HEK293 (cell line): ENCODE measurements around the gene SIGLECL1.

Experiments used
- CTCF ChIA-PET: fragments of 350-600 bp; formaldehyde crosslinking; extraction: SDS; loops from one replicate; lab custom pipeline; 2021; ENCODE audit warnings: antibody characterized with exemption; lab: Yijun Ruan, JAX
- POLR2A ChIA-PET: fragments of 300-600 bp; formaldehyde crosslinking; extraction: SDS; loops from one replicate; lab custom pipeline; 2020; ENCODE audit warnings: antibody characterized with exemption, inconsistent platforms; lab: Yijun Ruan, JAX
- H3K27ac ChIP-seq: fragments of 200-500 bp; sonication (Bioruptor generic); 2 replicates; pipeline ENCODE4 v1.5.1; 2014; ENCODE audit warnings: low read depth, low read length, control low read depth, inconsistent platforms; ENCODE audit errors: extremely low read depth
- H3K36me3 ChIP-seq, 2 experiments: fragments of 200-500 bp in 1 of 2; sonication (Bioruptor generic) in 1 of 2; 1 replicate in 1 of 2; 2 replicates in 1 of 2; pipeline ENCODE4 v1.5.1; 2014 to 2017; ENCODE audit warnings: inconsistent platforms in 2 of 2, low read length in 2 of 2; ENCODE audit not compliant: control insufficient read depth in 2 of 2, insufficient read depth in 1 of 2
- H3K4me1 ChIP-seq: fragments of 200-500 bp; sonication (Bioruptor generic); 2 replicates; pipeline ENCODE4 v1.5.1; 2014; ENCODE audit warnings: mild to moderate bottlenecking, low read length, inconsistent platforms; ENCODE audit not compliant: control insufficient read depth, insufficient read depth
- H3K4me3 ChIP-seq: 2 replicates; pipeline ENCODE4 v1.5.1; 2011; ENCODE audit warnings: low read depth, mild to moderate bottlenecking, control low read depth, low read length, moderate library complexity
- H3K9me3 ChIP-seq: fragments of 200-500 bp; sonication (Bioruptor generic); 2 replicates; pipeline ENCODE4 v1.5.1; 2014; ENCODE audit warnings: low read depth, low read length, inconsistent platforms; ENCODE audit not compliant: control insufficient read depth, insufficient read depth
- HOXC10 ChIP-seq: sonication (generic); formaldehyde crosslinking; IDR thresholded peaks from 2 replicates; pipeline ENCODE4 v1.8.1; 2023; ENCODE audit warnings: mild to moderate bottlenecking, missing genetic modification reagents
- HOXD13 ChIP-seq: sonication (generic); formaldehyde crosslinking; IDR thresholded peaks from 2 replicates; pipeline ENCODE4 v1.8.0; 2022; ENCODE audit warnings: missing genetic modification reagents, borderline replicate concordance
- KLF1 ChIP-seq: fragments of 450-650 bp; formaldehyde crosslinking; IDR thresholded peaks from 2 replicates; pipeline ENCODE4 v1.5.1; 2016; ENCODE audit warnings: missing biosample characterization, missing genetic modification characterization
- PRDM6 ChIP-seq: fragments of 450-650 bp; formaldehyde crosslinking; IDR thresholded peaks from 2 replicates; pipeline ENCODE4 v1.5.1; 2017; ENCODE audit warnings: missing biosample characterization, missing genetic modification characterization
- TCF7L2 ChIP-seq: IDR thresholded peaks from 2 replicates; pipeline ENCODE4 v1.6.1; 2011; ENCODE audit warnings: low read depth, mild to moderate bottlenecking, inconsistent platforms, low read length, moderate library complexity, borderline replicate concordance
- ZEB2 ChIP-seq: fragments of 450-650 bp; formaldehyde crosslinking; IDR thresholded peaks from 2 replicates; pipeline ENCODE4 v1.5.1; 2016; ENCODE audit warnings: missing biosample characterization, missing genetic modification characterization
- ZNF169 ChIP-seq: fragments of 450-650 bp; formaldehyde crosslinking; IDR thresholded peaks from 2 replicates; pipeline ENCODE4 v1.5.1; 2016; ENCODE audit warnings: missing biosample characterization, missing genetic modification characterization
- ZNF175 ChIP-seq: fragments of 450-650 bp; formaldehyde crosslinking; IDR thresholded peaks from 2 replicates; pipeline ENCODE4 v1.5.1; 2016; ENCODE audit warnings: missing biosample characterization, missing genetic modification characterization
- ZNF19 ChIP-seq: fragments of 450-650 bp; formaldehyde crosslinking; IDR thresholded peaks from 2 replicates; pipeline ENCODE4; 2016; ENCODE audit warnings: missing biosample characterization, missing genetic modification characterization, low read depth
- ZNF266 ChIP-seq: fragments of 450-650 bp; formaldehyde crosslinking; IDR thresholded peaks from 2 replicates; pipeline ENCODE4 v1.5.1; 2016; ENCODE audit warnings: missing biosample characterization, missing genetic modification characterization, low read depth
- ZNF292 ChIP-seq: fragments of 450-650 bp; formaldehyde crosslinking; IDR thresholded peaks from 2 replicates; pipeline ENCODE4 v1.5.1; 2016; ENCODE audit warnings: low read depth, missing biosample characterization, missing genetic modification characterization, borderline replicate concordance
- ZNF354C ChIP-seq: fragments of 450-650 bp; formaldehyde crosslinking; IDR thresholded peaks from 2 replicates; pipeline ENCODE4 v1.5.1; 2016; ENCODE audit warnings: missing biosample characterization, missing genetic modification characterization, low read depth, borderline replicate concordance
- ZNF391 ChIP-seq: fragments of 450-650 bp; formaldehyde crosslinking; IDR thresholded peaks from 2 replicates; pipeline ENCODE4 v1.5.1; 2016; ENCODE audit warnings: low read depth, missing biosample characterization, missing genetic modification characterization, borderline replicate concordance
- ZNF416 ChIP-seq: fragments of 450-650 bp; formaldehyde crosslinking; IDR thresholded peaks from 2 replicates; pipeline ENCODE4 v1.5.1; 2016; ENCODE audit warnings: missing biosample characterization, missing genetic modification characterization
- ZNF423 ChIP-seq: fragments of 450-650 bp; formaldehyde crosslinking; IDR thresholded peaks from 2 replicates; pipeline ENCODE4 v1.5.1; 2016; ENCODE audit warnings: missing biosample characterization, missing genetic modification characterization
- ZNF596 ChIP-seq: fragments of 450-650 bp; IDR thresholded peaks from 2 replicates; pipeline ENCODE4 v1.5.0; 2018; ENCODE audit warnings: missing biosample characterization, mild to moderate bottlenecking, missing genetic modification characterization, moderate library complexity
- ZNF692 ChIP-seq: fragments of 450-650 bp; formaldehyde crosslinking; IDR thresholded peaks from 2 replicates; pipeline ENCODE4 v1.5.1; 2016; ENCODE audit warnings: missing biosample characterization, missing genetic modification characterization
- ZNF747 ChIP-seq: fragments of 450-650 bp; formaldehyde crosslinking; IDR thresholded peaks from 2 replicates; pipeline ENCODE4 v1.5.1; 2016; ENCODE audit warnings: missing biosample characterization, missing genetic modification characterization
- ZNF792 ChIP-seq: fragments of 450-650 bp; formaldehyde crosslinking; IDR thresholded peaks from 2 replicates; pipeline ENCODE4 v1.5.1; 2016; ENCODE audit warnings: missing biosample characterization, missing genetic modification characterization

SIGLECL1 gene

GRCh38 chr19:51311351-51312257 lies 60.7 kb downstream of the SIGLECL1 start, which contains the start of gene IGLON5:
IGLON5 (plus strand) TSS chr19:51311644; CDS start chr19:51311848, 204 bp downstream.
- CTCF ChIA-PET = no interaction called here
- POLR2A ChIA-PET = no interaction called here
- Histone ChIP-seq H3K36me3 (no peaks in the 10 kb centered on the region; a peak in 1 of 3 replicates), H3K4me1 (no peaks in the 10 kb centered on the region), H3K4me3 (no peak within 1 kb of the TSS), H3K9me3 (no peaks in the 10 kb centered on the region), H3K27ac (no peak within 1 kb of the TSS)
- no peak for TF ChIP-seq ZNF747 (tag by site-specific recombination)

GRCh38 chr19:51316688-51317087 lies 65.8 kb downstream of the SIGLECL1 start:
- ChIA-PET CTCF (interaction anchor here (1.7 kb wide), 1 partner anchor 105 kb away, joined by 7 read pairs; no protein-coding TSS in a partner anchor), POLR2A (no interaction called here)
- no peak overlapping the region for H3K27ac ChIP-seq
- H3K4me1 ChIP-seq = no peaks in the 10 kb centered on the region; the same call in 1 of the 2 replicates
- H3K9me3 ChIP-seq = no peaks in the 10 kb centered on the region
- no peak overlapping the region for H3K4me3 ChIP-seq
- no peaks in the 10 kb centered on the region; a peak in 1 of 3 replicates for H3K36me3 ChIP-seq
- TF ChIP-seq ZEB2 (tag by site-specific recombination) = no peak
- 0 out of 2 replicates have a peak, but pooled peaks have one; percentile 16 for TF ChIP-seq KLF1 (tag by site-specific recombination)

- TF ChIP-seq HOXD13 (CRISPR knock-in tag) (no peak), PRDM6 (tag by site-specific recombination) (no peak), ZNF792 (tag by site-specific recombination) (no peak), TCF7L2 (no peak), ZNF391 (tag by site-specific recombination) (no peak), ZNF292 (no peak), ZNF266 (tag by site-specific recombination) (no peak), ZNF423 (tag by site-specific recombination) (no peak), ZNF416 (tag by site-specific recombination) (no peak), ZNF354C (tag by site-specific recombination) (no peak), ZNF596 (no peak), ZNF19 (tag by site-specific recombination) (no peak), ZNF692 (tag by site-specific recombination) (no peak), HOXC10 (CRISPR knock-in tag) (no peak), ZNF175 (tag by site-specific recombination) (no peak), ZNF169 (tag by site-specific recombination) (no peak)
- CTCF ChIA-PET = interaction anchor here (1.2 to 1.7 kb wide), 2 partner anchors 10 to 104 kb away, joined by 3 to 7 read pairs; no protein-coding TSS in a partner anchor
- no peak overlapping the region for H3K27ac ChIP-seq
- POLR2A ChIA-PET = interaction anchor here (0.7 kb wide), 1 partner anchor 83 kb away, joined by 3 read pairs; no protein-coding TSS in a partner anchor
- H3K4me1 ChIP-seq = no peaks in the 10 kb centered on the region; the same call in 1 of the 2 replicates
- no peaks in the 10 kb centered on the region; a peak in 1 of 3 replicates for H3K36me3 ChIP-seq
- no peaks in the 10 kb centered on the region for H3K9me3 ChIP-seq
- no peak overlapping the region for H3K4me3 ChIP-seq
These were observed 66.5 kb downstream of the SIGLECL1 start for GRCh38 chr19:51317376-51317775.
